Measurements from ENCODE around the gene GMFB. TPM values are rescaled to one million over a fixed set of nuclear protein-coding genes. Genes with fewer than 3 reads are reported as not detected.
"Not testable (repeated sequence)": the region's sequence is repeated elsewhere in the genome, so short reads cannot be mapped to it uniquely, and the experiment has no call there.

The GMFB gene
- total RNA-seq, 1 experiment from 2014 or later: 134 TPM

DNA sequence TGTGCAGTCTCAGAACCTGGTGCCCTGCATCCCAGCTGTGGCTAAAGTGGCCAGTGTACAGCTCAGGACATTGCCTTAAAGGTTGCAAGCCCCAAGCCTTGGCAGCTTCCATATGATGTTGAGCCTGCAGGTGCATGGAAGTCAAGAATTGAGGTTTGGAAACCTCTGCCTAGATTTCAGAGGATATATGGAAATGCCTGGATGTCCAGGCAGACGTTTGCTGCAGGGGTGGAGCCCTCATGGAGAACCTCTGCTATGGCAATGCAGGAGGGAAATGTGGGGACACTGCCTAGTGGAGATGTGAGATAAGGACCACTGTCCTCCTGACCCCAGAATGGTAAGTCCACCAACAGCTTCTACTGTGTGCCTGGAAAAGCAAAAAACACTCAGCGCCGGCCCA lies 29.7 kb downstream of the GMFB start:
- DNase-seq (ENCODE audit: low read depth): no peak

- DNase-seq (ENCODE audit: low read depth): not testable (repeated sequence)
These were observed 30.2 kb downstream of the GMFB start for GRCh38 chr14:54458536-54458935.

DNA sequence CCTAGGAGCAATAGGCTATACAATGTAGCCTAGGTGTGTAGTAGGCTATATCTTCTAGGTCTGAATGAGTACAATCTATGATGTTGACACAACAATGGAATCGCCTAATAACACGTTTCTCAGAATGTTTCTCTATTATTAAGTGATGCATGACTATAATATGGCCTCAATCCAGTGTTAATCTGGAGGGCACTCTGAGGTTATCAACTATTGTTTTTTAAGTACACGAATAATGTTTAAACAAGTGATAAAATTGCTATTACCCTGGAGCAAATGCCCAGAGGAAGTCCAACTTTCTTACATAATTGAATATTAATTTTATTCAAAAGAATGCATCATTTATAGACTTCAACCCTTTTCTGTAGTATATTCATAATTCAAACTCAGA lies 31.2 kb downstream of the GMFB start:
- DNase-seq (ENCODE audit: low read depth): no peak

- peak; percentile 37 for DNase-seq (ENCODE audit: low read depth)
These were observed 31.8 kb downstream of the GMFB start for GRCh38 chr14:54456820-54457608.

DNA sequence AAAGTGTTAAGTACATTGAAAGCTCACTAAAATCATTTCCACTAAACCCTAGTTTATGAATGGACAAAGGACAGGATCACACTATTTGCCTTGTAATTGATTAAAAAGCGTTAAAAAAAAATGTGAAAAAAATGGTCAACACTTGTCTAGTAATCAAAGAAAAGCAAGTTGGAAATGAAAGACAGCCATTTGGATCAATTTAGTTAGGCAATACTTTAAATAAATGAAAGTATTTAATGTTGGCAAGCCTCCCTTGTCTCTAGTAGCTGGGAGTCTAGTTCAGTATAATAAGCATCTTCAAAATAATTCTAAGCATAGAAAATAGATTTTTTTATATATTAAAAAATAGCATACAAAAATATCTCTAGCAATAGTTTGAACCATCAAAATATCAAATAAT lies 33.4 kb downstream of the GMFB start:
- DNase-seq (ENCODE audit: low read depth): no peak

- peak; percentile 31 for DNase-seq (ENCODE audit: low read depth)
These were observed 34.8 kb downstream of the GMFB start for GRCh38 chr14:54453990-54454389.

- no peak for DNase-seq (ENCODE audit: low read depth)
These were observed 35.5 kb downstream of the GMFB start for GRCh38 chr14:54453252-54453651.

GRCh38 chr14:54451961-54452360 lies 36.8 kb downstream of the GMFB start:
- DNase-seq (ENCODE audit: low read depth): no peak

DNA sequence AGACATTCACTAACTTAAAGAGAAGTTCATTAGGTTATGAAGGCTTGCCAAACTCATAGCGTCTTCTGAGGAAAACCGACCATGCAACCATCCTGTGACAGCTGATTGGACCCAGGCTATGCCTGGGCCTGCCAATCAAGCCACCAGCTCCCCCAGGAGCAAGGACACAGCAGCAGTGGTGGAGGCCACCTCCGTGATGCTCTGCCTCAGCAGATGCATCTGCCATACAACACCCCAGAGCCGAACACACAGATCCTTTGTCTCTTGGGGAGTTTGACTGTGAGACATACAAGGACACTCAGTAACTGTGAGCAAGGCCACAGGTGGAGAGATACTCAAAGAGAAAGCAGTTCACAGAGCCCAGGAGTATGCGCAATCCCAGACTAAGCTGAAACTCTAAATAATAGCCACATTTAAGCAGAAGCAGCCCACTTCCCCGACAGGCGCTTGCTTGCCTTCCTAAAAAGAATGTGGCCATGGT lies 37.6 kb downstream of the GMFB start:
- no peak for DNase-seq (ENCODE audit: low read depth)

- DNase-seq (ENCODE audit: low read depth): peak; percentile 21
These were observed 38.2 kb downstream of the GMFB start for GRCh38 chr14:54450535-54450934.

DNA sequence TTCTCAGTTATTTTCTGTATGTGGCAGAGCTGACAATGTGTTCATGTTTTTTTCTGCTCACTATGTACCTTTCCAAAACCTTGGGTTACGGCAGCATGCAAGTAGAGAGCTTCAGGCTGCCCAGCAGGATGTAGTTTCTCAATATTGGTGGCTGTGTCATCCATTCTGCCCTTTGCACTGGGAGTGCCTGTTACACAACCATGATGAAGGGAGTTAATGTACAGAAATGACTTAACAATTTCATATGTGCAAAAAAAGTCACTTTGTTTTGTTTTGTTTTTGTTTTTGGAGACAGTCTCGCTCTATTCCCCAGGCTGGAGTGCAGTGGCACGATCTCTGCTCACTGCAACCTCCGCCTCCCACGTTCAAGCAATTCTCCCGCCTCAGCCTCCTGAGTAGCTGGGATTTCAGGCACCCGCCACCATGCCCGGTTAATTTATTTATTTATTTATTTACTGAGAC lies 41.5 kb downstream of the GMFB start:
- peak; percentile 24 for DNase-seq (ENCODE audit: low read depth)

DNA sequence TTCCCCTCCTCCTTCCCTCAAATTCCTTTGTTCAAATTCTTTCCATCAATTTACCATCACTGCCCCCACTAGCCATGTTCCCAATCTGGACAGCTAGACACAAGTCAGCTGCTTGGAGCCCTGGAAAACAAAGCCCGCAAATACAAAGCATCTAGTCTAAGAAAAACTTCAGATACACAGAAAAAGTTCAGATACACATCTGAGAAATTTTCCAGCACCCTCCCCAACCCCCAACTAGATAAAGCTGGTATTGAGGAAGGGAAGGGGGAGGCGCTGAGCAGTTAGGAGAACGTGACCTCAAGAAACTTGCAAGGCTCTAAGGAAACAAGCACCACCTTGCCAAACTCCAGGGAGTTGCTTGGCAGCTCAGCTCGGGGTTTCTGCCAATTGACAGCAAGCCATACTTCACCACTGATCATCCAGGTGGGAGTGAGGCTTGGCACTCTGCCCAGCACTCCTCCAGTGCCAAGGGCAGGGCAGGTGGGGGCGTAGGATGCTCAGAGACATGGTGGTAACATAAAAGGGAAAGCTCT lies 42.6 kb downstream of the GMFB start:
- no peak for DNase-seq (ENCODE audit: low read depth)

DNA sequence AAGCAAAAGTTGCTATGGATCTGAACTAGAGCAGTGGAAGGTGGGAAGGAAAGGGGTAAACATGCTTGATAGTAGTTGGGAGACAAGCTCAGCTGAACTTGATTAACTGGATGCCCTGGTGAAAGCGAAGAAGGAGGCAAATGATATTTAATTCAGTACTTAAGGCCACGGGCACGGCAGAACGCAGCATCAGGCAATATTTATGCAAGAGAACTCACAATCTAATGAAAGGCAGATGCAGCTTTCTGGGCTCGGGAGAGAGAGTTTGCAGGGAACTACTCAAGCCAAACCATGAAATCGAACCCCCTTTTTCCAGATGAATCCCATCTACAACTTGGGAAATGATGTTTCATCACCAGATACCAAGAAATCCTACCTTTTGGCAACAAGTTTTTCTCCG lies 44.1 kb downstream of the GMFB start:
- no peak for DNase-seq (ENCODE audit: low read depth)

DNA sequence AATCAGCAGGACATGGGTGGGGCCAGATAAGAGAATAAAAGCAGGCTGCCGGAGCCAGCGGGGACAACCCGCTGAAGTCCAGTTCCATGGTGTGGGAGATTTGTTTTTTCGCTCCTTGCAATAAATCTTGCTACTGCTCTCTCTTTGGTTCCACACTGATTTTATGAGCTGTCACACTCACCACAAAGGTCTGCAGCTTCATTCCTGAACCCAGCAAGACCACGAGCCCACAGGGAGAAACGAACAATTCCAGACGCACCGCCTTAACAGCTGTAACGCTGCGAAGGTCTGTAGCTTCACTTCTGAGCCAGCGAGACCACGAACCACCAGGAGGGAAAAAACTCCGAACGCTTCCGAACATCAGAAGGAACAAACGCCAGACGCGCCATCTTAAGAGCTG lies 44.8 kb downstream of the GMFB start:
- no peak for DNase-seq (ENCODE audit: low read depth)

DNA sequence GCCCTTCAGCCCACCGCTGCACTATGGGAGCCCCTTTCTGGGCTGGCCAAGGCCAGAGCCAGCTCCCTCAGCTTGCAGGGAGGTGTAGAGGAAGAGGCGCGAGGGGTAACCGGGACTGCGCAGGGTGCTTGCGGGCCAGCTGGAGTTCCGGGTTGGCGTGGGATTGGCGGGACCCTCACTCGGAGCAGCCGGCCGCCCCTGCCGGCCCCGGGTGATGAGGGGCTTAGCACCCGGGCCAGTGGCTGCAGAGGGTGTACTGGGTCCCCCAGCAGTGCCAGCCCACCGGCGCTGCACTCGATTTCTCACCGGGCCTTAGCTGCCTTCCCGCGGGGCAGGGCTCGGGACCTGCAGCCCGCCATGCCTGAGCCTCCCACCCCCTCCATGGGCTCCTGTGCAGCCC lies 45.8 kb downstream of the GMFB start:
- DNase-seq (ENCODE audit: low read depth): not testable (repeated sequence)

GRCh38 chr14:54440873-54441868 lies 47.6 kb downstream of the GMFB start, which contains the start of gene CNIH1:
Gene CNIH1, minus strand, starts transcription at chr14:54441374. Its CDS starts 47 bp downstream, at chr14:54441327.
- DNase-seq (ENCODE audit: low read depth): peak; percentile 88

DNA sequence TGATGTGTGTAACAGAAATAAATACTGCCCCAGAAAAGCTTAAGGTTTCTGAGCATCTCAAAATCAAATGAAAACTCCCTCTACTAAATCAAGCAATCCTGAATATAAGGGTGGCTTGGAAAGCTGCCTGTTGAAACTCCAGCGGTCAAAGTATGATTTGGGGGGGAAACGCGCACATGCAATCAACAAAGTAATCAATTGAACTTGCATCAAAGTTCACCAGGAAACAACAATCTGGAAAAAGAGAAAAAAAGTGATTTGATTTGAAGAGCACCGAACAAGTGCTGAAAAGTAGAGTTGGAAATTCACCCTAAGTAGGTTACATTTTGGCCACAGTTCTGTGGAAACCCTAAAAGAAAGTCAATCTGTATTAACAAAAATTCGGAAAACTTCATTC lies 48.3 kb downstream of the GMFB start:
- no peak for DNase-seq (ENCODE audit: low read depth)

DNA sequence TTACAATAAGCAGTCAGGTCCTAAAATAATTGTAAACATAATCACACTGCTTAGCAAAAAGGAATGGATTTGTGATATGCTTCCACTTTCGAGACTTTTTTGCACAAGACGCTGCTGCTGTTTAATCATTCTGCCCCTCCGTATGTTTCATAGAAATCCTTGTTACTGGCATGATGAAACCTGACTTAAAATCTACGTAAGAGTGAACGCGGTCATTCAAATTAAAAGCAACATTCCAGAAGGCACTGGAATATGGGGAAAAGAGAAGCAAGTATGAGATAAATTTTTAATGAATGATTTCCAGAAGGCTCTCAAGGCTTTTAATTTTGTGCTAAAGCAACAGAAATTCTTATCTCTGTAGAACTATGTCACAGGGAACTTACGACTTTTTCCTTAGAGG lies 48.7 kb downstream of the GMFB start:
- no peak for DNase-seq (ENCODE audit: low read depth)

GRCh38 chr14:54438703-54439102 lies 50.1 kb downstream of the GMFB start:
- no peak for DNase-seq (ENCODE audit: low read depth)

DNA sequence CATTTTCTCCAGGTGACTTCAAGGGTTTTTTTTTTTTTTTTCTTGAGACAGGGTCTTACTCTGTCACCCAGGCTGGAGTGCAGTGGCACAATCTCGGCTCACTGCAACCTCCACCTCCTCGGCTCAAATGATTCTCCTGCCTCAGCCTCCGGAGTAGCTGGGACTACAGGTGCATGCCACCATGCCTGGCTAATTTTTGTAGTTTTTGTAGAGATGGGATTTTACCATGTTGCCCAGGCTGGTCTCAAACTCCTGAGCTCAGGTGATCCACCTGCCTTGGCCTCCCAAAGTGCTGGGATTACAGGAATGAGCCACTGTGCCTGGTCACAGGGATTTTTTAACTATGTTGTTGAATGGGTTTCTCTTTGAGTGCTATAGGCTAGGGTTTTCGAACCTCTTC lies 50.8 kb downstream of the GMFB start:
- DNase-seq (ENCODE audit: low read depth): not testable (repeated sequence)

DNA sequence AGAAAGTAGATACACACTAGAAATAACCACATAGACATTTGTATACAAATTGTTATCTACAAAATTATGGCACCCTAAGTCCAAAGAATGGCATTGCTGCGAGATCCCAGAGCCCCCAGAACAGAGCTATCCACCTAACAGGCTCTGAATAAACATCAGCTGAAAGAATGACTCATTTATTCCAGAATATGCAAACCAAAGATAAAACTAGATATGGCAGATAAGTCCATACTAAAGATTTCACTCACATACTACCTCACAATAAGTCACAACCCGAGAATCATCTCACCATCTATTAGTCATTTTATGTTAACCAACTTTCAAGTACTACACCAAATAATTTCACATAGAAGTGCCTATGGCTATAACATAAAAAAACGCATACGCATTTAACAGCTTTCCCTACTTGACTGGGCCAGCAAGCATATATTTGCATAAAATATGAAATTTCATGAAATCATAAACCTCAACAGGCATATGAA lies 53.2 kb downstream of the GMFB start:
- peak; percentile 39 for DNase-seq (ENCODE audit: low read depth)

- no peak for DNase-seq (ENCODE audit: low read depth)
These were observed 60.3 kb downstream of the GMFB start for GRCh38 chr14:54428527-54428926.

Data from HT1080 (cell line).